Activated CD8-positive, alpha-beta T cell treated with anti-CD3 and anti-CD28 coated beads for 36 hours (primary cell): ENCODE data around the gene ANKFN1. TPM values are rescaled to one million over a fixed set of nuclear protein-coding genes. Genes with fewer than 3 reads are reported as not detected.

Experiments used
- ATAC-seq: fragments of 200-7000 bp; cut with Tn5 transposase; one replicate; pipeline ENCODE4 v1.10.0; 2021; ENCODE audit warnings: mild to moderate bottlenecking, moderate library complexity
- CTCF ChIA-PET: fragments of 350-600 bp; sonication (Branson Sonifier 250); formaldehyde crosslinking; loops from one replicate; lab custom pipeline; 2021; ENCODE audit warnings: antibody characterized with exemption; lab: Charles Lee
- POLR2A ChIA-PET: fragments of 350-600 bp; sonication (Branson Sonifier 250); formaldehyde crosslinking; loops from one replicate; lab custom pipeline; 2021; ENCODE audit warnings: antibody characterized with exemption; lab: Charles Lee
- DNase-seq: peaks from one replicate; pipeline ENCODE4 v3.0.0-alpha.2; 2020
- H3K27ac Mint-ChIP-seq: one replicate; pipeline ENCODE4 v1.8.0; 2021; ENCODE audit warnings: mild to moderate bottlenecking, mixed read lengths
- H3K27me3 Mint-ChIP-seq: one replicate; pipeline ENCODE4 v1.8.0; 2021; ENCODE audit warnings: mixed read lengths
- H3K36me3 Mint-ChIP-seq: one replicate; pipeline ENCODE4 v1.8.0; 2021; ENCODE audit warnings: low read depth, mixed read lengths
- H3K4me1 Mint-ChIP-seq: one replicate; pipeline ENCODE4 v1.8.0; 2021; ENCODE audit warnings: low read depth, mixed read lengths
- H3K4me3 Mint-ChIP-seq: one replicate; pipeline ENCODE4 v1.8.0; 2021; ENCODE audit warnings: mild to moderate bottlenecking, moderate library complexity, mixed read lengths
- H3K9me3 Mint-ChIP-seq: one replicate; pipeline ENCODE4 v1.8.0; 2021; ENCODE audit warnings: mixed read lengths
- CTCF ChIP-seq: fragments of 200-600 bp; IDR thresholded peaks from one replicate; pipeline ENCODE4 v1.8.0; 2022; ENCODE audit warnings: antibody characterized with exemption, mild to moderate bottlenecking
- intact Hi-C: fragments of 100-400 bp; cut with micrococcal nuclease; formaldehyde crosslinking; loops from one replicate; pipeline ENCODE4 v1.10.0; 2022
- total RNA-seq, 2 experiments: library from RNA; stranded (reverse); gene quantifications; one replicate each; pipeline ENCODE4 v1.2.3, GENCODE V29; 2021

ANKFN1 gene
- total RNA-seq, 2 experiments from 2014 or later: not detected

GRCh38 chr17:56165072-56165641 is 11.9 kb downstream of the ANKFN1 start:
- H3K27ac Mint-ChIP-seq: no peak overlapping the region
- ChIA-PET CTCF (interaction anchor here (1.4 kb wide), 1 partner anchor 10 kb away, joined by 4 read pairs; no protein-coding TSS in a partner anchor), POLR2A (no interaction called here)
- no peaks in the 10 kb centered on the region for H3K36me3 Mint-ChIP-seq
- no peaks in the 10 kb centered on the region for H3K9me3 Mint-ChIP-seq
- no peaks in the 10 kb centered on the region for H3K4me1 Mint-ChIP-seq
- H3K4me3 Mint-ChIP-seq: no peak overlapping the region
- ATAC-seq: no peak
- DNase-seq: no peak
- H3K27me3 Mint-ChIP-seq: peaks cover 1% of the 10 kb centered on the region
- intact Hi-C loops: no loop called here
- no peak for TF ChIP-seq CTCF

GRCh38 chr17:56167491-56167890 is 14.2 kb downstream of the ANKFN1 start:
- ATAC-seq: no peak
- Mint-ChIP-seq H3K27ac (no peak overlapping the region), H3K36me3 (no peaks in the 10 kb centered on the region), H3K9me3 (no peaks in the 10 kb centered on the region), H3K27me3 (peaks cover 2% of the 10 kb centered on the region), H3K4me1 (no peaks in the 10 kb centered on the region), H3K4me3 (no peak overlapping the region)
- TF ChIP-seq CTCF: no peak
- no peak for DNase-seq
- intact Hi-C loops: no loop called here
- ChIA-PET POLR2A (no interaction called here), CTCF (no interaction called here)

- ChIA-PET POLR2A (no interaction called here), CTCF (no interaction called here)
- peaks cover 3% of the 10 kb centered on the region for H3K27me3 Mint-ChIP-seq
- H3K9me3 Mint-ChIP-seq: no peaks in the 10 kb centered on the region
- no peak for TF ChIP-seq CTCF
- H3K4me3 Mint-ChIP-seq: no peak overlapping the region
- no peaks in the 10 kb centered on the region for H3K4me1 Mint-ChIP-seq
- ATAC-seq (no peak), DNase-seq (no peak)
- no peaks in the 10 kb centered on the region for H3K36me3 Mint-ChIP-seq
- H3K27ac Mint-ChIP-seq: no peak overlapping the region
- intact Hi-C loops: loop anchor here (10.0 kb wide), 1 partner anchor 65 kb away; no protein-coding TSS in a partner anchor
Measured at GRCh38 chr17:56169621-56170020, 16.3 kb downstream of the ANKFN1 start.

- no peak overlapping the region for H3K4me3 Mint-ChIP-seq
- H3K27ac Mint-ChIP-seq: no peak overlapping the region
- DNase-seq (no peak), ATAC-seq (no peak)
- no peaks in the 10 kb centered on the region for H3K4me1 Mint-ChIP-seq
- ChIA-PET CTCF (no interaction called here), POLR2A (no interaction called here)
- intact Hi-C loops: loop anchor here (10.0 kb wide), 1 partner anchor 63 kb away; no protein-coding TSS in a partner anchor
- TF ChIP-seq CTCF: no peak
- H3K27me3 Mint-ChIP-seq: peaks cover 8% of the 10 kb centered on the region
- H3K36me3 Mint-ChIP-seq: no peaks in the 10 kb centered on the region
- no peaks in the 10 kb centered on the region for H3K9me3 Mint-ChIP-seq
Measured at GRCh38 chr17:56171186-56171959, 18.1 kb downstream of the ANKFN1 start.

GRCh38 chr17:56172517-56172982 is 19.3 kb downstream of the ANKFN1 start:
- TF ChIP-seq CTCF: no peak
- no peaks in the 10 kb centered on the region for H3K4me1 Mint-ChIP-seq
- ChIA-PET POLR2A (no interaction called here), CTCF (no interaction called here)
- H3K36me3 Mint-ChIP-seq: no peaks in the 10 kb centered on the region
- no peak overlapping the region for H3K4me3 Mint-ChIP-seq
- ATAC-seq (no peak), DNase-seq (no peak)
- H3K27ac Mint-ChIP-seq: no peak overlapping the region
- peaks cover 8% of the 10 kb centered on the region for H3K27me3 Mint-ChIP-seq
- intact Hi-C loops: loop anchor here (10.0 kb wide), 1 partner anchor 62 kb away; no protein-coding TSS in a partner anchor
- no peaks in the 10 kb centered on the region for H3K9me3 Mint-ChIP-seq
